Astrocyte of the cerebellum (primary cell): ENCODE data around the gene PNKD.

Experiments
- DNase-seq: peaks from one replicate; pipeline ENCODE4 v3.0.0-alpha.2; 2011; ENCODE audit warnings: low read depth
- H3K4me3 ChIP-seq: 2 replicates; pipeline ENCODE4 v1.5.1; 2011; ENCODE audit warnings: mild to moderate bottlenecking, low read depth, low read length, moderate library complexity
- CTCF ChIP-seq: IDR thresholded peaks from 2 replicates; pipeline ENCODE4 v1.5.1; 2012; ENCODE audit warnings: low read length, low read depth, moderate library complexity, mild to moderate bottlenecking; ENCODE audit errors: missing control alignments
- in situ Hi-C: cut with HindIII; loops from 2 replicates; pipeline ENCODE4 v1.10.0; 2017; ENCODE audit warnings: low sequenced_read_pairs

The PNKD gene

GRCh38 chr2:218342837-218343236 is 72.5 kb downstream of the PNKD start:
- no peak for DNase-seq
- H3K4me3 ChIP-seq: no peak overlapping the region
- no peak for TF ChIP-seq CTCF
- in situ Hi-C loops: no loop called here

- in situ Hi-C loops: no loop called here
- no peak overlapping the region for H3K4me3 ChIP-seq
- TF ChIP-seq CTCF: no peak
- DNase-seq: no peak
Measured at GRCh38 chr2:218343591-218343990, 73.3 kb downstream of the PNKD start.

GRCh38 chr2:218344090-218344754 is 73.9 kb downstream of the PNKD start:
- TF ChIP-seq CTCF: no peak
- DNase-seq: no peak
- in situ Hi-C loops: no loop called here

GRCh38 chr2:218344755-218345417 is 74.6 kb downstream of the PNKD start:
- in situ Hi-C loops: no loop called here
- no peak for DNase-seq
- TF ChIP-seq CTCF: no peak
- no peak overlapping the region for H3K4me3 ChIP-seq

More at GRCh38 chr2:218344090-218344754, 73.9 kb downstream of the PNKD start:
- H3K4me3 ChIP-seq: no peak overlapping the region

GRCh38 chr2:218345491-218346236 is 75.3 kb downstream of the PNKD start:
- no peak for TF ChIP-seq CTCF
- H3K4me3 ChIP-seq: no peak overlapping the region
- DNase-seq: no peak
- in situ Hi-C loops: no loop called here

GRCh38 chr2:218347172-218347571 is 76.9 kb downstream of the PNKD start:
- no peak overlapping the region for H3K4me3 ChIP-seq
- no peak for DNase-seq
- no peak for TF ChIP-seq CTCF
- in situ Hi-C loops: no loop called here
